Gastroesophageal sphincter (tissue), 3 donors: ENCODE results near the gene MISP.

Experiments used
- EP300 ChIP-seq: sonication (generic); formaldehyde crosslinking; IDR thresholded peaks from one replicate; pipeline ENCODE4 v1.6.1; 2017; ENCODE audit warnings: antibody characterized with exemption, mild to moderate bottlenecking
- POLR2AphosphoS5 ChIP-seq: sonication (generic); formaldehyde crosslinking; IDR thresholded peaks from one replicate; pipeline ENCODE4 v1.6.1; 2017; ENCODE audit warnings: antibody characterized with exemption
- TF ChIP-seq, protein P1 (sequence below), 4 experiments: fragments of 200-600 bp in 2 of 4; fragments of 450-650 bp in 2 of 4; sonication (generic) in 1 of 4; IDR thresholded peaks; one replicate each; pipeline ENCODE4 v1.5.1; 2017 to 2019; ENCODE audit warnings: antibody characterized with exemption in 4 of 4, mild to moderate bottlenecking in 2 of 4, moderate library complexity in 2 of 4

DNA sequence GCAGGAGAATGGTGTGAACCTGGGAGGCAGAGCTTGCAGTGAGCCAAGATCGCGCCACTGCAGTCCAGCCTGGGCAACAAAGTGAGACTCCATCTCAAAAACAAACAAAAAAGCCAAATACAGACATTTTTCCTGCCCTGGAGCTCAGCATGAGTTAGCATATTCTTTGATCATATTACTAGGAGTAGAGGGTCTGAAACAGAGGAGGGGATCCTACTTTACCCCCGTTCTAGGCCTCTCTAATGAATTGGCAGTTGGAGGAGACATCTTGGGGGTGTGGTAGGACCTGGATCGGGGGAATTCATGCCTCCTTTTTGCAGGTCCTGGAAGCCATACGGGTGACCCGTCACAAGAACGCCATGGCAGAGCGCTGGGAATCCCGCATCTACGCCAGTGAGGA is 12.3 kb downstream of the MISP start:
- TF ChIP-seq, protein P1, sequence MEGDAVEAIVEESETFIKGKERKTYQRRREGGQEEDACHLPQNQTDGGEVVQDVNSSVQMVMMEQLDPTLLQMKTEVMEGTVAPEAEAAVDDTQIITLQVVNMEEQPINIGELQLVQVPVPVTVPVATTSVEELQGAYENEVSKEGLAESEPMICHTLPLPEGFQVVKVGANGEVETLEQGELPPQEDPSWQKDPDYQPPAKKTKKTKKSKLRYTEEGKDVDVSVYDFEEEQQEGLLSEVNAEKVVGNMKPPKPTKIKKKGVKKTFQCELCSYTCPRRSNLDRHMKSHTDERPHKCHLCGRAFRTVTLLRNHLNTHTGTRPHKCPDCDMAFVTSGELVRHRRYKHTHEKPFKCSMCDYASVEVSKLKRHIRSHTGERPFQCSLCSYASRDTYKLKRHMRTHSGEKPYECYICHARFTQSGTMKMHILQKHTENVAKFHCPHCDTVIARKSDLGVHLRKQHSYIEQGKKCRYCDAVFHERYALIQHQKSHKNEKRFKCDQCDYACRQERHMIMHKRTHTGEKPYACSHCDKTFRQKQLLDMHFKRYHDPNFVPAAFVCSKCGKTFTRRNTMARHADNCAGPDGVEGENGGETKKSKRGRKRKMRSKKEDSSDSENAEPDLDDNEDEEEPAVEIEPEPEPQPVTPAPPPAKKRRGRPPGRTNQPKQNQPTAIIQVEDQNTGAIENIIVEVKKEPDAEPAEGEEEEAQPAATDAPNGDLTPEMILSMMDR (IDR thresholded peaks at IDR 0.05), result no peak
- TF ChIP-seq EP300, result no peak
- no peak for TF ChIP-seq POLR2AphosphoS5
